SJCRH30 (cell line): ENCODE results near the gene CHCHD5. TPM values are rescaled to one million over a fixed set of nuclear protein-coding genes. Genes with fewer than 3 reads are reported as not detected.

Experiments used
- DNase-seq, 2 experiments: peaks; one replicate each; pipeline ENCODE4 v3.0.0-alpha.2; 2015 to 2020
- H3K27ac ChIP-seq: fragments of 250-450 bp; sonication (Bioruptor Pico); 2 replicates; pipeline ENCODE4 v1.5.1; 2020; ENCODE audit warnings: mild to moderate bottlenecking, moderate library complexity
- H3K27me3 ChIP-seq: fragments of 250-450 bp; sonication (Bioruptor Pico); 2 replicates; pipeline ENCODE4 v1.5.1; 2020; ENCODE audit warnings: mild to moderate bottlenecking, moderate library complexity
- H3K36me3 ChIP-seq: fragments of 250-450 bp; sonication (Bioruptor Pico); 2 replicates; pipeline ENCODE4 v1.5.1; 2020; ENCODE audit warnings: mild to moderate bottlenecking, moderate library complexity
- H3K4me1 ChIP-seq: fragments of 250-450 bp; sonication (Bioruptor Pico); 2 replicates; pipeline ENCODE4 v1.5.1; 2020; ENCODE audit warnings: mild to moderate bottlenecking, moderate library complexity
- H3K4me3 ChIP-seq: fragments of 250-450 bp; sonication (Bioruptor Pico); 2 replicates; pipeline ENCODE4 v1.5.1; 2020; ENCODE audit warnings: mild to moderate bottlenecking, moderate library complexity
- H3K9me3 ChIP-seq: fragments of 250-450 bp; sonication (Bioruptor Pico); replicated peaks from 2 replicates; pipeline ENCODE4 v1.5.1; 2020; ENCODE audit warnings: mild to moderate bottlenecking, moderate library complexity
- total RNA-seq: library from RNA; depleted of rRNA; stranded (reverse); fragments of >200 nt; shearing (Covaris generic); gene quantifications from 2 replicates; pipeline ENCODE4 v1.2.3, GENCODE V29; 2014

The CHCHD5 gene
- total RNA-seq, 1 experiment from 2014 or later: 11.2 TPM

GRCh38 chr2:112625474-112626114, 41.2 kb downstream of the CHCHD5 start:
- H3K4me3 ChIP-seq: no peak overlapping the region
- no peaks in the 10 kb centered on the region for H3K9me3 ChIP-seq
- no peak for DNase-seq
- peaks cover 4% of the 10 kb centered on the region; the same call in 1 of the 2 replicates for H3K4me1 ChIP-seq
- H3K36me3 ChIP-seq: no peaks in the 10 kb centered on the region
- no peaks in the 10 kb centered on the region for H3K27me3 ChIP-seq
- H3K27ac ChIP-seq: no peak overlapping the region

GRCh38 chr2:112626604-112627059, 42.2 kb downstream of the CHCHD5 start:
- H3K27ac ChIP-seq: no peak overlapping the region
- H3K4me1 ChIP-seq: peaks cover 12% of the 10 kb centered on the region

GRCh38 chr2:112627060-112628040, 42.9 kb downstream of the CHCHD5 start:
- Histone ChIP-seq H3K27me3 (no peaks in the 10 kb centered on the region), H3K27ac (no peak overlapping the region), H3K36me3 (no peaks in the 10 kb centered on the region), H3K4me1 (peaks cover 16% of the 10 kb centered on the region), H3K9me3 (no peaks in the 10 kb centered on the region), H3K4me3 (no peak overlapping the region)
- DNase-seq: no peak

More at GRCh38 chr2:112626604-112627059, 42.2 kb downstream of the CHCHD5 start:
- Histone ChIP-seq H3K9me3 (no peaks in the 10 kb centered on the region), H3K27me3 (no peaks in the 10 kb centered on the region), H3K36me3 (no peaks in the 10 kb centered on the region), H3K4me3 (no peak overlapping the region)
- DNase-seq: peak; percentile 56 to 71

DNA sequence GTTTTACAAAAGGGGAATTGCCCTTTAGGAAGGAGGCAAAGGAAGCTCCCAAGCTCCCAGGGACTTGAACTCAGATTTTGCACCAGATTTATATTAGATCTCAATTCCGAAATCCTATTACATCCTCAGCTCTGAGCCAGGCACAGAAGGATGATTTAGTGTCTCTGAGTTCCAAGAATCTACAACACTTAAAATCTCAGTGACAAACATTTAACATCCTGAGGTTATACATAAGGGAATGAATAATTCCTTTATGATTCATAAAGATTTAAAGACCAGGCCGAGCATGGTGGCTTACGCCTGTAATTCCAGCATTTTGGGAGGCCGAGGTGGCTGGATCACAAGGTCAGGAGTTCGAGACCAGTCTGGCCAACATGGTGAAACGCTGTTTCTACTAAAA, 44.8 kb downstream of the CHCHD5 start:
- H3K36me3 ChIP-seq: no peaks in the 10 kb centered on the region
- no peaks in the 10 kb centered on the region for H3K27me3 ChIP-seq
- peaks cover 16% of the 10 kb centered on the region for H3K4me1 ChIP-seq
- no peak for DNase-seq
- no peak overlapping the region for H3K27ac ChIP-seq
- H3K9me3 ChIP-seq: no peaks in the 10 kb centered on the region
- no peak overlapping the region for H3K4me3 ChIP-seq

DNA sequence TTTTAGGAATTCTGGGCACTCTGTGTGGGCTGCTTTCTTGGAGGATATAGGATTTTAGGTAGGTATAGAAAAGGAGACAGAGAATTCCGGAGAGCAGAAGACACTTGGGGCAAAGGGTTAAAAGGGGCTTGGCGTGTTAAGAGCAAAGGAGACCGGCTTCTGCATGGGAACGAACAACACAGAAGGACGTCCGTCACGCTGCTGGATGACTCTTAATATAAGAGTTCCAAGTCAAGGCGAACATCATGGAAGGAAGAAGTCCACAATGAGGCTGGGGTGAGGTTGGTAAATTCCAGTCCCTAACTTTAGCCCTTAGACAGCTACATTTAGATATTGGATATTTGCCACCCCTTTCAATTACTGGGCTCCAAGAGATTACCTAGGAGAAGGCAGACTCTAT, 45.4 kb downstream of the CHCHD5 start:
- Histone ChIP-seq H3K27me3 (no peaks in the 10 kb centered on the region), H3K4me3 (no peak overlapping the region), H3K9me3 (no peaks in the 10 kb centered on the region), H3K36me3 (no peaks in the 10 kb centered on the region), H3K27ac (no peak overlapping the region), H3K4me1 (peaks cover 16% of the 10 kb centered on the region)
- no peak for DNase-seq

GRCh38 chr2:112630268-112630667, 45.9 kb downstream of the CHCHD5 start:
- H3K4me1 ChIP-seq: peaks cover 16% of the 10 kb centered on the region
- H3K27me3 ChIP-seq: 0 out of 2 replicates have a peak, but pooled peaks cover 2% of the 10 kb centered on the region
- H3K9me3 ChIP-seq: no peaks in the 10 kb centered on the region
- DNase-seq: no peak
- H3K4me3 ChIP-seq: no peak overlapping the region
- no peak overlapping the region for H3K27ac ChIP-seq
- H3K36me3 ChIP-seq: no peaks in the 10 kb centered on the region

- Histone ChIP-seq H3K27ac (no peak overlapping the region), H3K9me3 (no peaks in the 10 kb centered on the region), H3K36me3 (no peaks in the 10 kb centered on the region), H3K4me3 (no peak overlapping the region), H3K27me3 (0 out of 2 replicates have a peak, but pooled peaks cover 5% of the 10 kb centered on the region), H3K4me1 (peaks cover 16% of the 10 kb centered on the region)
- no peak for DNase-seq
Measured at GRCh38 chr2:112633708-112634107, 49.3 kb downstream of the CHCHD5 start.

- no peak overlapping the region for H3K27ac ChIP-seq
- no peak for DNase-seq
- H3K4me3 ChIP-seq: no peak overlapping the region
- H3K27me3 ChIP-seq: 0 out of 2 replicates have a peak, but pooled peaks cover 5% of the 10 kb centered on the region
- H3K4me1 ChIP-seq: peaks cover 16% of the 10 kb centered on the region
- no peaks in the 10 kb centered on the region for H3K36me3 ChIP-seq
- no peaks in the 10 kb centered on the region for H3K9me3 ChIP-seq
Measured at GRCh38 chr2:112634153-112634873, 49.9 kb downstream of the CHCHD5 start.

DNA sequence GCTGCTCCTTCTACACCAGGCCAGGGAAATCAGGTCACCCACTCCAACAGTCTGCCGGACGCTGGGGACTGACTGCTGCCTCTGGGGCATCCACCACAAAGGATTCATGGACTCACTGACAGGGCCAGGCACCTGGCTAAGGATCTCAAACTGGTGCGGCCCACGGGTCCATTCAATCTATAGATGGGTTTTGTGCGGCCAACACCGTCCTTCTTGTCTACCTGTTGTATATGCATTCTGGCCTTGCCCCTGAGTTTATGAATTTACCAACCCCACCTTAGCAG, 50.4 kb downstream of the CHCHD5 start:
- H3K4me1 ChIP-seq: peaks cover 16% of the 10 kb centered on the region
- no peak for DNase-seq
- no peaks in the 10 kb centered on the region for H3K36me3 ChIP-seq
- H3K27me3 ChIP-seq: 0 out of 2 replicates have a peak, but pooled peaks cover 5% of the 10 kb centered on the region
- no peak overlapping the region for H3K27ac ChIP-seq
- H3K9me3 ChIP-seq: no peaks in the 10 kb centered on the region
- H3K4me3 ChIP-seq: no peak overlapping the region

- DNase-seq: no peak
- Histone ChIP-seq H3K27me3 (0 out of 2 replicates have a peak, but pooled peaks cover 5% of the 10 kb centered on the region), H3K9me3 (no peaks in the 10 kb centered on the region), H3K4me3 (no peak overlapping the region), H3K36me3 (no peaks in the 10 kb centered on the region), H3K27ac (no peak overlapping the region), H3K4me1 (peaks cover 11% of the 10 kb centered on the region)
Measured at GRCh38 chr2:112636605-112637288, 52.3 kb downstream of the CHCHD5 start.

GRCh38 chr2:112637289-112637660, 52.9 kb downstream of the CHCHD5 start:
- DNase-seq: no peak
- Histone ChIP-seq H3K4me1 (peaks cover 8% of the 10 kb centered on the region), H3K4me3 (no peak overlapping the region), H3K27me3 (0 out of 2 replicates have a peak, but pooled peaks cover 5% of the 10 kb centered on the region), H3K9me3 (no peaks in the 10 kb centered on the region), H3K27ac (no peak overlapping the region), H3K36me3 (no peaks in the 10 kb centered on the region)
